GM18502 (cell line): ENCODE data around the gene KCNA5.

ENCODE experiments used
- ATAC-seq: cut with Tn5 transposase; IDR thresholded peaks from one replicate; pipeline ENCODE4 v1.9.1; 2021; ENCODE audit warnings: mild to moderate bottlenecking; ENCODE audit not compliant: unreplicated experiment, poor library complexity

The KCNA5 gene

DNA sequence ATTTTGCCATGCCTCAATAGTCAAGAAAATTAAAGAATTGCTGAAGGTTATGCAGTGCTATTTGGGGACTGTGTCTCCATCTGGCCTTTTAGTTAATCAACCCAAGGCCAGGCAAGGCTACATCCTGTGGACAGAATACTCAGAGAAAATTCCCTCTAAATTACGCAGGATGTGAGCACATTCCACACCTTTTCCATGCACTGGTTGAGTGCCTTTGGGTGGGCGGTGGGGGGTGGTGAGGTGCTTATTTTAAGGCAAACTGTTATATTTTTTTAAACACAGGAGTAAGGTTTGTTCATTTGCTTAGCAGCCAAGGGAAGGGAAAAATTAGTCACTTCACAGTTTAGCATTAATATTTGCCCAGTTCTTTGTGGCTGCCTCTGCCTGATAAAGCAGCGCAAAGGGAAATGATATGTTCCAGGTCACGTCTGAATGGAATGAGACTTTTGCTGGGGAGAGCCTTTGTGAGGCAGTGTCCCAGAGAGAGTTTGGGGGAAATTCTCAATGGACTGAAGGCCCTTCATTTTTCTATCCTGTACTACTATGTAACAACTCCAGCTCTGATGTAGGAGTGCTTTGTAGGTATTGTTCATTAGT is 17.2 kb upstream of the KCNA5 start:
- ATAC-seq = no peak

DNA sequence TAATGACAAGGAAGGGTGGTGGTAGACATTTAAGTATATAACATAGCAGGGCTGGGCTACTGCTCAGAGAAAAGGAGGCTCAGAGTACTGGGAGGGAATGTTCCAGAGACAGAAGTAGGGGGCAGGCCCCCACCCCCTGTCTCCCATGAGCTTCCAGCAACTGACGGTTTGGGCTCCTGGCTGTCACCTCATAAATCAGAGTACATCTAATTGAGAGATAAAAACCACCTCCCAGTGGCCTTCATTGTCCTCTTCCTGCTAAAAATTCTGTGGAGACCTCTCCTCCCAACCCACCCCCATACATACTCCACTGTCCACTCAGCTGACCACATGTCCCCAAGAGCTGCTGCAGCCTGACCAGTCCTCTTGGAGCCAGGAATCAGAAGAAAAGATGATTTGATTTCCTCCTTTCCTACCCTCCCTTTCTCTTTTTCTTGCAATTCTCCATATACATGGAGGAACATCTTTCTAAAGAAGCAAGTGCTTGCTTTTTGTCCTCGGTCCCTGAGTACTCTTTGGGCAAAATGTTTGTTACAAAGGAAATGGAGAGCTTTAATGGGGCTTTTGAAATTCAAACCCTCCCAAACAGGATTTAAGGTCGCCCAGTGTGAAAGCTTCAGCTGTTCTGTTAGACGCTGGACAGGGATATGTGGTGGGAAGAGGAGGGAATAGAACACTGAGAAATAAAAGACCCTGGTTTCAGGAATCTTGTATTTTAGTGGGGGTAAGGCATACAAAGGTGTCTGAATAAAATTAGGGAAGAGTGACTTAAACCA is 16.4 kb upstream of the KCNA5 start:
- no peak for ATAC-seq

- no peak for ATAC-seq
Measured at GRCh38 chr12:5030066-5030465, 13.6 kb upstream of the KCNA5 start.

- no peak for ATAC-seq
Measured at GRCh38 chr12:5031242-5031641, 12.4 kb upstream of the KCNA5 start.

DNA sequence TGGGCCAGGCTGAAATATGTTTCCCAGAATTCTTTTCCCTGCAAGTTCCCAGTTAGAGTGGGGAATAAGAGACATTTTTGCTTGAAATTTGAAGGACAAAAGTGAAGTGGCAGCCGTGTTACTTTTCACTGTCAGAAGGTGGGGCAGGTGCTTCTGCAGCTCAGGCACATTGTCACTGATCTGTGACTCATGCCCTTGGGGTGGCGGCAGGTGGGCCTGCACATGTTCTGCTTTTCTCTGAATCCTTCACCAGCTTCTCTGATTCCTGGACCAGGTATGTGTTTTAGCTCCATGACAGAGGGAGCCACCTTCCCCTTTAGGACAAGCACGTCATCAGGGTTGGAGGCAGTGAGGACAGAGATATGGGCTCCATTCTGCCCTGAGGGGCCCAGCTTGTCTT is 11.7 kb upstream of the KCNA5 start:
- no peak for ATAC-seq

DNA sequence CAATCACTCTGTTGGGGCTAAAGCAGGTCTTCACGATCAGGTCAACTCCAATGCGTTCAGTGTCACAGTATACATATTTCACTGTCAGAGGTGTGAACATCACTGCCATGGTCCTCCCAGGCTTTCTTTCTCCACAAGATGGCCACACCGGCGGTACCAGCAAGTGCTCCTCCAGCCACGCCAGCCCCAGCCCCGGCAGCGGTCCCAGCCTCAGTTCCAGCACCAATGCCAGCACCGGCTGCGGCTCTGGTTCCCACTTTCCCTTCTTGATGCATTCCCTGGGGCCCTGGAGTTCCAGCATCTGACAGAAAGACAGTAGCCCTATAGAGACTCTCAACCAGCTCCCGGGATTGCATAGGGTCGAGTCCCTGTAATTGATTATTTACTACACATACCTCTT is 10.9 kb upstream of the KCNA5 start:
- ATAC-seq = no peak

DNA sequence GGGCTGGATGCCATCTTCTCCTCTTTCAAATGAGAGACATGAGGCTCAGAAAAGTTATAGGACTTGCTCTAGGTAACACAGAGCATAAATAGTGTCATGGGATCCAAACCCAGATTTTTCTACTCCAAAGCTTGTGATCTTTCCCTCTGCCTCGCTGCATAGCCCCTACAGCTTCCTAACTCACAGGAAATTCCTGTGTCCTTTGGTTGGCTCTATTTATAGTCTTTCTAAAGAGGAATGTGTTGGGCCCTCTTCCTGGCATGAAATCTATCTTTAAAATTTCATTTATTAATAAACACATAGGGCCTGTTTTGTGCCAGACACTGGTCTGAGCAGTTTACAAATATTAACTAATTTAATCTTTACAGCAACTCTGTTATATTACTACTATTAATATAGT is 9.8 kb upstream of the KCNA5 start:
- no peak for ATAC-seq

DNA sequence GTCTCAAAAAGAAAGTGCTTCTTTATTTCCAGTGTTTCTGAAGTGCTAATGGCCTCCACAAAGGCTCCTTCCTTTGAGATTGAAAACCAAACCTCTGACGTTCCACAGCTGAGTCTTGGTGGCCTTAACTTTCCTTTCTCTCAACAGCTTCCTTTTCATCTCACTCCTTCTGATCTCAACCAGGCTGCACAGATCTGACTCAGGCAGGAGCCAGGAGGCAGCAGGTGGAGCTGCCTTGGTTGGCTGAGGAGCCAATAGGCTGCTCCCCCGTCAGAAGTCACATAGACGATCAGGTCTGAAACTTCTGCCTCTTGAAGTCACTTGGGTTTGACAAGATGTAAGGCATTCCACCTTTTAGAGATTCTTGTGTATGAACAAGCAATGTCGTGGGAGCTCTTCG is 9.1 kb upstream of the KCNA5 start:
- ATAC-seq = no peak

DNA sequence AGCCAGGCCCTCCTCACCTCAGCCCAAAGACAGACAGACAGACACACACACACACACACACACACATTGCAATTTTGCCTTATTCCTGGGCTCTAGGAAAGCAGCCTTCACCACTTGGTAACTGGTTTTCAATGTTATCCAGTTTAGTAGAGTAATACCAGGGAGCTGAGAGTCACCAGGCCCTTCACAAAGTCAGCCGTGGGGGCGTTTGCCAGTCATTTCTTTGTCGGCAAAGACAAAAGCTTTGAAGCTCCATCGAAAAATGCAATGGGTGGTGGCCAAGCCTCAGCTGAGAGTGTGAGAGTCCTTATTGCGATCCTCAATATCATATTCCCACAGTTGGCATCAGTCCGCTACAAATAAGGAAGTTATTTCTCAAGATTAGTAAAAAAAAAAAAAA is 8.1 kb upstream of the KCNA5 start:
- no peak for ATAC-seq

GRCh38 chr12:5036031-5036430 is 7.6 kb upstream of the KCNA5 start:
- ATAC-seq = no peak

- ATAC-seq = no peak
Measured at GRCh38 chr12:5037795-5038357, 5.8 kb upstream of the KCNA5 start.

- no peak for ATAC-seq
Measured at GRCh38 chr12:5038781-5039311, 4.8 kb upstream of the KCNA5 start.

GRCh38 chr12:5039815-5040214 is 3.9 kb upstream of the KCNA5 start:
- no peak for ATAC-seq

GRCh38 chr12:5040368-5040767 is 3.3 kb upstream of the KCNA5 start:
- no peak for ATAC-seq

DNA sequence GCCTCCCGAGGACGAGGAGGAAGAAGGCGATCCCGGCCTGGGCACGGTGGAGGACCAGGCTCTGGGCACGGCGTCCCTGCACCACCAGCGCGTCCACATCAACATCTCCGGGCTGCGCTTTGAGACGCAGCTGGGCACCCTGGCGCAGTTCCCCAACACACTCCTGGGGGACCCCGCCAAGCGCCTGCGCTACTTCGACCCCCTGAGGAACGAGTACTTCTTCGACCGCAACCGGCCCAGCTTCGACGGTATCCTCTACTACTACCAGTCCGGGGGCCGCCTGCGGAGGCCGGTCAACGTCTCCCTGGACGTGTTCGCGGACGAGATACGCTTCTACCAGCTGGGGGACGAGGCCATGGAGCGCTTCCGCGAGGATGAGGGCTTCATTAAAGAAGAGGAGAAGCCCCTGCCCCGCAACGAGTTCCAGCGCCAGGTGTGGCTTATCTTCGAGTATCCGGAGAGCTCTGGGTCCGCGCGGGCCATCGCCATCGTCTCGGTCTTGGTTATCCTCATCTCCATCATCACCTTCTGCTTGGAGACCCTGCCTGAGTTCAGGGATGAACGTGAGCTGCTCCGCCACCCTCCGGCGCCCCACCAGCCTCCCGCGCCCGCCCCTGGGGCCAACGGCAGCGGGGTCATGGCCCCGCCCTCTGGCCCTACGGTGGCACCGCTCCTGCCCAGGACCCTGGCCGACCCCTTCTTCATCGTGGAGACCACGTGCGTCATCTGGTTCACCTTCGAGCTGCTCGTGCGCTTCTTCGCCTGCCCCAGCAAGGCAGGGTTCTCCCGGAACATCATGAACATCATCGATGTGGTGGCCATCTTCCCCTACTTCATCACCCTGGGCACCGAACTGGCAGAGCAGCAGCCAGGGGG is 979 bp downstream of the KCNA5 start:
- ATAC-seq = no peak

DNA sequence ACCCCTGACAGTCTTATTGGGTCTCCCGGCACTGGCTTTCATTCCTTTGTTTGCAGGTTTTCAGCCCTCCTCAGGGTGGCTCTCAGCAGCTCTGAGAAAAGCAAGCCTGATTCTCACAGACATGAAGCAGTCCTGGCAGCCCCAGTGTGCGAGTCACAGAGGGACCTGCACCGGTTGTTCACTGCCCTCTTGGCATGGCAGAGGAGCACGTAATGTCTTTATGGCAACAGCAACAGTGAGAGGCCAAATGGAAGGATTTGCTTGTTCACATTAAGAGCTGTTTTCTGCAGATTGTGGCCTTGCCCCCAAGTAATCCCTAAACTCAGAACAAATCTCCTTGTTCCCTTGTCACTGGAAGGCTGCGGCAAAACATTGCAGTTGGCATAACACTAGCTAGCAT is 3.4 kb downstream of the KCNA5 start:
- ATAC-seq = no peak

GRCh38 chr12:5047729-5048128 is 4.0 kb downstream of the KCNA5 start:
- ATAC-seq = no peak

DNA sequence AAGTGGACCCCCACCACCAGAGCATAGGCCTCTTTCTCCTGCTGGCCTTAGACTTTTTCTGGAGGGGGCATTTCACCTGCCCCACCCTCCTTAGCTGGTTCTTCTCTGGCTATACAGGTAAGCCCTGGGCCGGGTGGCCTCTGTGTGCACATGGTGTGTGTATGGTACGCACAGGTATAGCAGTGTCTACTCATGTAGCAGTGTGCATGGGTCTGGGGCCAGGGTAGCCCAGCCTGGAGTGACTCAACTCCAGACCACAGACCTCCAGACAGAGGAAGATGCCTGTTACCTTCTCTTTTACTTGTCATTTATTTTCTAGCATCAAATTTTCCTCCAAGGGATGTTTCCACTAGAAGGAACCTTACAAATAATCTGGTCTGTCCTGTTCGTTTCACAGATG is 6.9 kb downstream of the KCNA5 start:
- ATAC-seq = no peak

GRCh38 chr12:5051334-5051733 is 7.7 kb downstream of the KCNA5 start:
- no peak for ATAC-seq

DNA sequence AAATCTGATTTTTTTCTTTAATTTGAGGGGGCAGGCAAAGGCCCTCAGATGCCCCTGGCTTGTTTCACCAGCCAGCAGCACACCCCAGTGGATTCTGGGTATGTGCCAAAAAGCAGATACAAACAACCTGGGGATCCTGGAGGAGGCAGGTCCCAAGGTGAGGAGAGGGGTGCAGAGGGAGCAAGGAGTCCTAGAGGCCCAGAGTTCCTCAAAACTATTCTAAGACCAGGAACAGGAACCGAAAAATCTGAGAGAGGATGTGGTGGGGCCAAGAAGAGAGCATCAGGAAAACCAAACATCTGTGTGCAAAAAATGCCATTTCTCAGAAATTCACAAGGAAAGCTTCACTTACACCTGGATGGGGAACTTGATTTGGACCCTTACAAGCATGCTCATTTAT is 8.2 kb downstream of the KCNA5 start:
- ATAC-seq = no peak

DNA sequence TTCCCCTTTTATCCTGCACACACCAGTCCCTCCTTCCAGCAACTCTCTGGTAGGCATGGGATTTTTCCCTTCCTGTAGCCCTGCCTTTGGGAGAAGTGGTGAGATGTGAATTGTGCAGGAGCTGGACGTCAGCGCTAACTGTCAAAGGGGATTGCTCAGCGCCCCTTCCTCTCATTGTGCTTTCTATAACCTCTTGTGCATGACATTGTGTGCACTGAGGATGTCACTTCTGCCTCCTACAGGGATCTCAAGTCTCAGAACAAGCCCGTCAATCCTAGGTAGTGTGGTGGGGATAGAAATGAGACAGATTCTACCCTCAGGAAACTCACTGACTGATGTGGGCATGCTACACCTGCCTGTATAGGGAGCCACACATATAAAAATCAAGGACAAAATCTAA is 8.7 kb downstream of the KCNA5 start:
- no peak for ATAC-seq
